GM12864 (cell line): Measurements from ENCODE around the gene XCL1.

Experiments used
- DNase-seq: peaks from one replicate; pipeline ENCODE4 v3.0.0-alpha.2; 2011; ENCODE audit warnings: low read depth
- H3K4me3 ChIP-seq: 2 replicates; pipeline ENCODE4 v1.5.1; 2011; ENCODE audit warnings: mild to moderate bottlenecking, low read depth, low read length, control low read depth
- CTCF ChIP-seq: IDR thresholded peaks from 2 replicates; pipeline ENCODE4 v1.5.1; 2011; ENCODE audit warnings: low read depth, mild to moderate bottlenecking, moderate library complexity, low read length, control low read depth, inconsistent platforms; ENCODE audit errors: missing control alignments

Gene XCL1

DNA sequence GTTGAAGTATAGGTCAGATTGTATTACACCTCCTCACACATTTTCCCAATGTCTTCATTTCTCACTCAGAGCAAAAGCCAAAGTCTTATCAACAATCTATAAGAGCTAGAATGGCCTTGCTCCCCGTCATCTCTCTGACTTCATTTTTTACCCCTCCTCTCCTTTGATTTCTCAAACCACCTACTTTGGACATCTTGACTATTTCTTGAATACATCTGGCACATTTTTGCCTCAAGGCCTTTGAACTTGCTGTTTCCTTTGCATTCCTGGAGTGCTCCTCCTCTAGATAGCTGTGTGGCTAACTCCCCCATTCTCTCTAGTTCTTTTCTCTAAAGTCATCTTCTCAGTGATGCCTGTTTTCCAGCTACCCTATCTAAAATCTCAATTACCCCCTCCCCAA lies 25.4 kb upstream of the XCL1 start:
- H3K4me3 ChIP-seq: no peak overlapping the region
- TF ChIP-seq CTCF: no peak
- no peak for DNase-seq

- DNase-seq: no peak
- TF ChIP-seq CTCF: no peak
Measured at GRCh38 chr1:168551688-168552087, 24.7 kb upstream of the XCL1 start.

DNA sequence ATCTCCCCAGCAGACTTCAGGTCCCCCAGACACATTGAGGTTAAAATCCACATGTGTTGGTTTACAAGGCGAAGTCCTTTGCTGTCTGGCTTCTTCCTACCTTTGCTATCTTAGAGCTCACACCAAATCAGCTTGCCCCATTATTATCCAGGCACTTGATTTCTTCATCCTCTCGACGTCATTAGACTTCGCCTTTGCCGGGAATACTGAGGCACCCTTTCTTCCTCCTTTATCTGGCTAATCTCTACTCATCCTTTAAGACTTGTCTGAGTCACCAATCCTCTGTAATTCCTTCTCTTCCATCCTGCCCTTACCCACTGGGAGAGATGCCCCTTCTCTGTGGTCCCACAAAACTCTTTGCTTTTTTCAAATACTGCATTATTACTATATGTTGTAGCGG lies 23.4 kb upstream of the XCL1 start:
- DNase-seq: no peak
- TF ChIP-seq CTCF: no peak
- no peak overlapping the region for H3K4me3 ChIP-seq

More at GRCh38 chr1:168551688-168552087, 24.7 kb upstream of the XCL1 start:
- H3K4me3 ChIP-seq: no peak overlapping the region

DNA sequence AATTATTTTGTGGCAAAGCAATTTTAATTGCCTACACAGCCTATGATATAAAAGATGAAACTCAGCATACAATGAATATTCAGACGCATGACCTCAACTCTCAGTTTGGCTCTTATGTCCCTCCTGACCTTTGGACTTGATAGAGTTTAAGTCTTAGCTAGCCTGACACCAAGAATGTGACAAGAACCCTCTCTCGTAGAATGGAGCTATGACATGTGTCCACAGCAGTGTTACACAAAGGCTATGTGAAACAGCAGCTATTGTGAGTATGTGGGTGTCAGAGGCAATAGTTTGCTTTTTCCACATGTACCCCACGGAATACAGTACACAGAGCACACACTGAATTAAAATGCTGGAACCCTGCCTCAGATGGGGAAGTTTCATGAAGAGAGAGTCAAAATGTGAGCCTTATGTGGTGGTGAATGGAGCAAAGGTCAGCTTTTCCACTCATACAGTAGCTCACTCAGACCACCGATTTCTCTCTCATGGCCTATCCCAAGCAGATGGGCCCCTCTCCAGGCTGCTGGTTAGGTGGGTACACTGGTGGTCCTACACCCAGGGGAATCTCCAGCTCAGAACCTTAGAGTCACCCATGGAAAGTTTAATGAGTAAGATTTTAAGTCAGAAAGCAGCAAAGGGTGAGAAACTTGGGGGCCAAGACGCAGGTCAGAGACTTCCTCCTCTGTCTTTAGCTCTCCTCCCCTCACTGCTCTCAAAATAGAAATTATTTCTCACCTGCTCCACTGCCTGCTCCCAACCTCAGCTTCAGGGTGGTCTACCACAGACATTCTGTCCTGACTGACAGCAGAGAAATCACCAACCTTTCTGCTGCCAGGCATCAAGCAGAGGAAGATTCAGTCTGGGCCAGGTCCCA lies 22.5 kb upstream of the XCL1 start:
- no peak overlapping the region for H3K4me3 ChIP-seq
- DNase-seq: no peak
- no peak for TF ChIP-seq CTCF

GRCh38 chr1:168554603-168555483 lies 21.6 kb upstream of the XCL1 start:
- no peak overlapping the region for H3K4me3 ChIP-seq
- TF ChIP-seq CTCF: no peak
- no peak for DNase-seq

DNA sequence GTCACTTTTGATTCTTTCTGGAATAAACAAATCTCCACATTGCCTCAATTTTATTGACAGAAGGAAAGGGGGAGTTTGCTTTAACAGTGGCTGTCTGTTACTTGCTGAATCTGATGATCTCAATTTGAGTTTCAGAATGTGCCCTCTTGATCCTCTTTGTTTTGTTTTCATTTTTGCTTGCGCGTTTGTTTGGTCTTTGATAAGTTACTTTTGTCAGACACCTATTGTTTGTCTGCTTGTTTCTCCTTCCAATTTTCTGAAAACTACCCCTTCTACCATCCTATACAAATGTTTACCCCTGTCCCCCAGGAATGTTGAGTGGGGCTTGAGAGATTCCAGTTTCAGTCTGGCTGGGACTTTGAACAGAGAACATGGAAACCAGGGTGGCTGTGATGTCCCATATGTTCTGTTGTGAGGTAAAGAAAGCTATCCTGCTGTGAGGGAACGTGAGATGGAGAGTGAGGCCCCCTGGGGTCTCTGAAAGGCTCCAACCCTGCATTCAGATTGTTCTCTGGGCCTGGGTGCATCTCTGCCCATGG lies 20.8 kb upstream of the XCL1 start:
- TF ChIP-seq CTCF: no peak
- no peak overlapping the region for H3K4me3 ChIP-seq
- no peak for DNase-seq
